ENCODE measurements around the gene ZFP37.
"Not testable (repeated sequence)": the region's sequence is repeated elsewhere in the genome, so short reads cannot be mapped to it uniquely, and the experiment has no call there.

The ZFP37 gene

GRCh38 chr9:113056191-113057106, at the start of gene ZFP37:
TSS of gene ZFP37 (minus strand) at chr9:113056724. CDS start at chr9:113056688, 36 bp downstream.
- H3K4me3 ChIP-seq (ENCODE audit: low read depth, low read length): peak within 1 kb of the TSS; percentile 94
- DNase-seq (ENCODE audit: low read depth): peak; percentile 98
- TF ChIP-seq CTCF (conservative IDR thresholded peaks at IDR 0.05; ENCODE audit: low read depth, low read length): no peak

GRCh38 chr9:113105345-113105744, 48.8 kb upstream of the ZFP37 start:
- DNase-seq (ENCODE audit: low read depth); H3K4me3 ChIP-seq (ENCODE audit: low read depth, low read length): not testable (repeated sequence)

GRCh38 chr9:113095561-113095960, 39.0 kb upstream of the ZFP37 start:
- TF ChIP-seq CTCF (conservative IDR thresholded peaks at IDR 0.05; ENCODE audit: low read depth, low read length): no peak
- no peak overlapping the region for H3K4me3 ChIP-seq (ENCODE audit: low read depth, low read length)
- no peak for DNase-seq (ENCODE audit: low read depth)

GRCh38 chr9:113089924-113090323, 33.4 kb upstream of the ZFP37 start:
- H3K4me3 ChIP-seq (ENCODE audit: low read depth, low read length); DNase-seq (ENCODE audit: low read depth): not testable (repeated sequence)

GRCh38 chr9:113089143-113089505, 32.6 kb upstream of the ZFP37 start:
- DNase-seq (ENCODE audit: low read depth): not testable (repeated sequence)

GRCh38 chr9:113088456-113089142, 32.1 kb upstream of the ZFP37 start:
- H3K4me3 ChIP-seq (ENCODE audit: low read depth, low read length); DNase-seq (ENCODE audit: low read depth): not testable (repeated sequence)

More at GRCh38 chr9:113089143-113089505, 32.6 kb upstream of the ZFP37 start:
- not testable (repeated sequence) for H3K4me3 ChIP-seq (ENCODE audit: low read depth, low read length)

- not testable (repeated sequence) for DNase-seq (ENCODE audit: low read depth); H3K4me3 ChIP-seq (ENCODE audit: low read depth, low read length)
These were observed 6.4 kb upstream of the ZFP37 start for GRCh38 chr9:113062932-113063310.

- not testable (repeated sequence) for DNase-seq (ENCODE audit: low read depth); H3K4me3 ChIP-seq (ENCODE audit: low read depth, low read length)
These were observed 5.9 kb upstream of the ZFP37 start for GRCh38 chr9:113062256-113062931.

GRCh38 chr9:113061072-113061850, 4.7 kb upstream of the ZFP37 start:
- peak; percentile 2 for DNase-seq (ENCODE audit: low read depth)

GRCh38 chr9:113059581-113060284, 3.2 kb upstream of the ZFP37 start:
- DNase-seq (ENCODE audit: low read depth): peak; percentile 6
- H3K4me3 ChIP-seq (ENCODE audit: low read depth, low read length): not testable (repeated sequence)

More at GRCh38 chr9:113061072-113061850, 4.7 kb upstream of the ZFP37 start:
- not testable (repeated sequence) for H3K4me3 ChIP-seq (ENCODE audit: low read depth, low read length)

Data from choroid plexus epithelial cell (primary cell).